ENCODE data around the gene NAA10. TPM values are rescaled to one million over a fixed set of nuclear protein-coding genes. Genes with fewer than 3 reads are reported as not detected.
A peak's percentile ranks its signal among the peaks of the same experiment; 100 is the strongest.

The NAA10 gene
- total and polyA plus RNA-seq, 4 donors, result 70.2 to 287 (median 84.5) TPM

DNA sequence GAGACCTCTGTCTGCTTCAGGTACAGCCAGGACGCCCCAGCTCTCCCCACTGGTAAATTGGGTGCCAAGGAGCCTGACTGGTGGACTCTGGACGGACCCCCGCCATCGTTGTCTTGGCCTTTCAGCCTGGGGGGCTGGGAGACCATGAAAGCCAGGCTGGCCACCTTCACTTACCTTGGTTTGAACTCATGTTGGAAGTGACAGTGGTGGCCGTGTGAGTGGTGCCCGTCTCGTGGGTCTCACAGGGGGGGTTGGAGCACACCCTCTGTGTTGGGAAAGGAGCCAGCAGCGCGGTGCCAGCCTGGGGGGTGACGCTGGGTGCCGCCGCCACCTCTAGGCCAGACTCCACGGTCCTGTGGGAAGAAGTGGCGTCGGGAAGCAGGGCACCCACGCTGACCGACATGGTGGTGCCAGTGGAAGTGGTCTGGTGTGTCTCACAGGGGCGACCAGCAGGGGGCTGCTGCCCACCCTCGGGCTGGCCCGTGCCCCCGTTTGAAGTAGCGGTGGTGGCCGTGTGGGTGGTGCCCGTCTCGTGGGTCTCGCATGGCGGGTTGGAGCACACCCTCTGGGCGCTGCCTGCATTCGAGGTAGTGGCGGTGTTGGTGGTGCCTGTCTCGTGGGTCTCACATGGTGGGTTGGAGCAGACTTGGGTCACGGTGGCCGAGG, 19.2 kb upstream of the NAA10 start:
- 69 to 73% methylated on average over 31 to 33 of the region's 33 CpGs for WGBS, 2 donors
- peak overlapping the region in 1 of 2 donors; percentile 19 for H3K27ac ChIP-seq (ENCODE audit: low read depth in 1 of 2, low read length in 2 of 2)
- H3K4me3 ChIP-seq (ENCODE audit: low read length in 2 of 2), result no peak overlapping the region
- no peaks in the 10 kb centered on the region for H3K9me3 ChIP-seq (ENCODE audit: control insufficient read depth, low read length)
- peaks cover 0 to 4% of the 10 kb centered on the region in 2 donors for H3K36me3 ChIP-seq (ENCODE audit: control insufficient read depth in 1 of 2, insufficient read depth in 2 of 2, low read length in 1 of 2)
- H3K27me3 ChIP-seq (ENCODE audit: control insufficient read depth in 1 of 2, insufficient read depth in 2 of 2, low read length in 1 of 2), result no peaks in the 10 kb centered on the region
- ATAC-seq (ENCODE audit: low FRiP score), result no peak
- no peak for DNase-seq
- intact Hi-C loops (cut with DNase I), result loop anchor here (2.0 to 10.0 kb wide), 4 partner anchors 189 to 999 kb away; partner anchors contain the start of gene PLXNB3 (in 2 of the 2)
- H3K4me1 ChIP-seq (ENCODE audit: control insufficient read depth in 1 of 2, insufficient read depth in 2 of 2, low read length in 2 of 2), result no peaks in the 10 kb centered on the region

DNA sequence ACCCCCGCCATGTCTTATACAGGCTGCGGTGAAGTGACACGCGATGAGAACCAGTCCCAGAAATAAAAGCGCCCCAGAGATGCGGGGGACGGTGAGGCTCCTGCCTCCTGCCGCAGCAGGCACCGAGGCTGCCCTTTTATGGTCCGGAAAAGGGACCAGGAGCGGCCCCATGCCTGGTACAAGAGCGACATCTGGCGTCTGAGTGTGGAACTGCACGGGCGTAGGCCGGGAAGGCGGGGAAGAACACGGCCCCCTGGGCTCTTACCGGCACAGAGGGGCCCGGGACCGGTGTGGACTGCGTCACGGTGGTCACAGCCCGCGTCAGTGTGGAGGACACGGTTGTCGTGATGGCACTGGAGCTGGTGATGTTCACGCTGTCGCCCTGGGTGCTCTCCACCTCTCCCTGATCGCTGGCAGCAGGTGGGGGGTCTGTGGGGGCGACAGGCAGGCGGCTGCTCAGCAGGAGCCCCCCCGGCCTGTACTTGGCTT, 18.5 kb upstream of the NAA10 start:
- WGBS, 2 donors, result 11 to 27% methylated on average over 33 of the region's 33 CpGs
- DNase-seq (peak; percentile 84 to 93), ATAC-seq (ENCODE audit: low FRiP score) (peak; percentile 89)
- no peaks in the 10 kb centered on the region for H3K27me3 ChIP-seq (ENCODE audit: control insufficient read depth in 1 of 2, insufficient read depth in 2 of 2, low read length in 1 of 2)
- H3K4me3 ChIP-seq (ENCODE audit: low read length in 2 of 2), result no peak overlapping the region
- H3K4me1 ChIP-seq (ENCODE audit: control insufficient read depth in 1 of 2, insufficient read depth in 2 of 2, low read length in 2 of 2), result no peaks in the 10 kb centered on the region
- no peaks in the 10 kb centered on the region for H3K9me3 ChIP-seq (ENCODE audit: control insufficient read depth, low read length)
- peaks cover 0 to under 1% of the 10 kb centered on the region in 2 donors for H3K36me3 ChIP-seq (ENCODE audit: control insufficient read depth in 1 of 2, insufficient read depth in 2 of 2, low read length in 1 of 2)
- peak overlapping the region in 1 of 2 donors; percentile 19 for H3K27ac ChIP-seq (ENCODE audit: low read depth in 1 of 2, low read length in 2 of 2)
- intact Hi-C loops (cut with DNase I), result loop anchor here (2.0 to 10.0 kb wide), 4 partner anchors 189 to 999 kb away; partner anchors contain the start of gene PLXNB3 (in 2 of the 2)

- WGBS, 2 donors, result 81 to 86% methylated on average over 32 of the region's 32 CpGs
- DNase-seq (no peak), ATAC-seq (ENCODE audit: low FRiP score) (no peak)
- Histone ChIP-seq H3K9me3 (ENCODE audit: control insufficient read depth, low read length) (no peaks in the 10 kb centered on the region), H3K27me3 (ENCODE audit: control insufficient read depth in 1 of 2, insufficient read depth in 2 of 2, low read length in 1 of 2) (no peaks in the 10 kb centered on the region), H3K27ac (ENCODE audit: low read depth in 1 of 2, low read length in 2 of 2) (peak overlapping the region in 1 of 2 donors; percentile 9), H3K4me1 (ENCODE audit: control insufficient read depth in 1 of 2, insufficient read depth in 2 of 2, low read length in 2 of 2) (no peaks in the 10 kb centered on the region), H3K36me3 (ENCODE audit: control insufficient read depth in 1 of 2, insufficient read depth in 2 of 2, low read length in 1 of 2) (no peaks in the 10 kb centered on the region), H3K4me3 (ENCODE audit: low read length in 2 of 2) (no peak overlapping the region)
- intact Hi-C loops (cut with DNase I), result loop anchor here (2.0 to 10.0 kb wide), 4 partner anchors 188 to 998 kb away; partner anchors contain the start of gene PLXNB3 (in 2 of the 2)
Measured at GRCh38 chrX:153952373-153953026, 17.7 kb upstream of the NAA10 start.

- no peaks in the 10 kb centered on the region for H3K36me3 ChIP-seq (ENCODE audit: control insufficient read depth in 1 of 2, insufficient read depth in 2 of 2, low read length in 1 of 2)
Measured at GRCh38 chrX:153951683-153952372, 17.0 kb upstream of the NAA10 start.

DNA sequence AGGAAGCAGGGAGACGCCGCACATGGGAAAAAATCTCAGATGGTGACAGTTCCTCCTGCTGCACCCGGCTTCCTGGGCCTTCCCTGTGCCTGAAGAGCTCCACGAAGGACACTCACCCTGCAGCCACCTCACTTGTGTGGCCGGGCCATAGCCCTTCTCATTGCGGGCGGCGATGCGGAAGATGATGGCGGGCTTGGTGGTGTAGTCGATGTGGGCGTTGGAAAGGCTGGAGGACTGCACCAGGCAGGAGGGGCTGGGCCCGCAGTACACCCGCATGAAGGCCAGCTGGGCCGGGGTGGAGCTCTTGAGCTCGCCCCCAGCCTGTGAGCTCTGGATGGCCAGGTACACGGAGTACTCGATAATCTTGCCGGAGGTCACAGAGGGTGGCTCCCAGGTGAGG, 15.3 kb upstream of the NAA10 start:
- H3K9me3 ChIP-seq (ENCODE audit: control insufficient read depth, low read length), result no peaks in the 10 kb centered on the region
- no peak overlapping the region for H3K4me3 ChIP-seq (ENCODE audit: low read length in 2 of 2)
- DNase-seq (no peak), ATAC-seq (ENCODE audit: low FRiP score) (no peak)
- no peak overlapping the region for H3K27ac ChIP-seq (ENCODE audit: low read depth in 1 of 2, low read length in 2 of 2)
- no peaks in the 10 kb centered on the region for H3K27me3 ChIP-seq (ENCODE audit: control insufficient read depth in 1 of 2, insufficient read depth in 2 of 2, low read length in 1 of 2)
- 84 to 88% methylated on average over 19 of the region's 19 CpGs for WGBS, 2 donors
- no peaks in the 10 kb centered on the region for H3K4me1 ChIP-seq (ENCODE audit: control insufficient read depth in 1 of 2, insufficient read depth in 2 of 2, low read length in 2 of 2)
- intact Hi-C loops (cut with DNase I), result loop anchor here (5.0 to 10.0 kb wide), 3 partner anchors 188 to 995 kb away; partner anchors contain the start of gene PLXNB3 (in 1 of the 2)
- H3K36me3 ChIP-seq (ENCODE audit: control insufficient read depth in 1 of 2, insufficient read depth in 2 of 2, low read length in 1 of 2), result no peaks in the 10 kb centered on the region

More at GRCh38 chrX:153951683-153952372, 17.0 kb upstream of the NAA10 start:
- Histone ChIP-seq H3K9me3 (ENCODE audit: control insufficient read depth, low read length) (no peaks in the 10 kb centered on the region), H3K4me3 (ENCODE audit: low read length in 2 of 2) (no peak overlapping the region), H3K27ac (ENCODE audit: low read depth in 1 of 2, low read length in 2 of 2) (no peak overlapping the region), H3K4me1 (ENCODE audit: control insufficient read depth in 1 of 2, insufficient read depth in 2 of 2, low read length in 2 of 2) (no peaks in the 10 kb centered on the region), H3K27me3 (ENCODE audit: control insufficient read depth in 1 of 2, insufficient read depth in 2 of 2, low read length in 1 of 2) (no peaks in the 10 kb centered on the region)
- WGBS, 2 donors, result 91 to 92% methylated on average over 25 to 28 of the region's 28 CpGs
- DNase-seq (no peak), ATAC-seq (ENCODE audit: low FRiP score) (no peak)
- intact Hi-C loops (cut with DNase I), result loop anchor here (2.0 to 10.0 kb wide), 4 partner anchors 187 to 997 kb away; partner anchors contain the start of gene PLXNB3 (in 2 of the 2)

GRCh38 chrX:153948847-153949805, 14.3 kb upstream of the NAA10 start:
- intact Hi-C loops (cut with DNase I), result loop anchor here in 1 of 2 donors (10.0 kb wide), 1 partner anchor 984 kb away; no protein-coding TSS in a partner anchor
- Histone ChIP-seq H3K27ac (ENCODE audit: low read depth in 1 of 2, low read length in 2 of 2) (no peak overlapping the region), H3K4me3 (ENCODE audit: low read length in 2 of 2) (no peak overlapping the region), H3K9me3 (ENCODE audit: control insufficient read depth, low read length) (no peaks in the 10 kb centered on the region), H3K4me1 (ENCODE audit: control insufficient read depth in 1 of 2, insufficient read depth in 2 of 2, low read length in 2 of 2) (no peaks in the 10 kb centered on the region), H3K27me3 (ENCODE audit: control insufficient read depth in 1 of 2, insufficient read depth in 2 of 2, low read length in 1 of 2) (no peaks in the 10 kb centered on the region), H3K36me3 (ENCODE audit: control insufficient read depth in 1 of 2, insufficient read depth in 2 of 2, low read length in 1 of 2) (no peaks in the 10 kb centered on the region)
- WGBS, 2 donors, result 77 to 85% methylated on average over 27 to 30 of the region's 30 CpGs
- ATAC-seq (ENCODE audit: low FRiP score), result no peak
- no peak for DNase-seq

- intact Hi-C loops (cut with DNase I), result loop anchor here in 1 of 2 donors (10.0 kb wide), 1 partner anchor 983 kb away; no protein-coding TSS in a partner anchor
- DNase-seq (no peak), ATAC-seq (ENCODE audit: low FRiP score) (no peak)
- Histone ChIP-seq H3K4me1 (ENCODE audit: control insufficient read depth in 1 of 2, insufficient read depth in 2 of 2, low read length in 2 of 2) (no peaks in the 10 kb centered on the region), H3K4me3 (ENCODE audit: low read length in 2 of 2) (no peak overlapping the region), H3K9me3 (ENCODE audit: control insufficient read depth, low read length) (no peaks in the 10 kb centered on the region), H3K27me3 (ENCODE audit: control insufficient read depth in 1 of 2, insufficient read depth in 2 of 2, low read length in 1 of 2) (no peaks in the 10 kb centered on the region), H3K36me3 (ENCODE audit: control insufficient read depth in 1 of 2, insufficient read depth in 2 of 2, low read length in 1 of 2) (no peaks in the 10 kb centered on the region), H3K27ac (ENCODE audit: low read depth in 1 of 2, low read length in 2 of 2) (no peak overlapping the region)
- 79 to 81% methylated on average over 10 of the region's 10 CpGs for WGBS, 2 donors
Measured at GRCh38 chrX:153948002-153948466, 13.2 kb upstream of the NAA10 start.
